SK-N-SH (cell line): Measurements from ENCODE around the gene EIF5. TPM values are rescaled to one million over a fixed set of nuclear protein-coding genes. Genes with fewer than 3 reads are reported as not detected.

ENCODE experiments used
- CTCF ChIA-PET: fragments of 300-600, 350-600 bp; formaldehyde crosslinking; extraction: SDS; loops from one replicate; lab custom pipeline; 2021; lab: Yijun Ruan, JAX
- POLR2A ChIA-PET: fragments of 350-600 bp; sonication (Branson Sonifier 250); formaldehyde crosslinking; extraction: SDS; loops from one replicate; lab custom pipeline; 2020; ENCODE audit warnings: antibody characterized with exemption, inconsistent platforms; lab: Yijun Ruan, JAX
- DNase-seq: peaks from one replicate; pipeline ENCODE4 v3.0.0; 2012
- H2AFZ ChIP-seq: fragments of 200-600 bp; sonication (generic); 2 replicates; pipeline ENCODE4 v1.8.1; 2016; ENCODE audit warnings: antibody characterized with exemption, mild to moderate bottlenecking, low read depth
- H3F3A ChIP-seq: fragments of 200-600 bp; sonication (generic); replicated peaks from 2 replicates; pipeline ENCODE3; 2016; ENCODE audit warnings: antibody characterized with exemption, mild to moderate bottlenecking; ENCODE audit not compliant: insufficient read depth
- H3K27ac ChIP-seq, 2 experiments: fragments of 200-500 bp in 1 of 2; fragments of 200-600 bp in 1 of 2; sonication (Bioruptor generic) in 1 of 2; sonication (generic), shearing (Covaris generic) in 1 of 2; 2 replicates each; pipeline versions ENCODE4 v1.5.1 to v1.6.1; 2014 to 2016; ENCODE audit warnings: low read depth in 2 of 2, inconsistent platforms in 1 of 2, low read length in 1 of 2, mild to moderate bottlenecking in 1 of 2, mixed read lengths in 1 of 2
- H3K27me3 ChIP-seq: fragments of 200-600 bp; sonication (generic), shearing (Covaris generic); 2 replicates; pipeline ENCODE4 v1.6.1; 2016; ENCODE audit warnings: mixed run types; ENCODE audit not compliant: insufficient read depth
- H3K36me3 ChIP-seq, 2 experiments: fragments of 200-500 bp in 1 of 2; fragments of 200-600 bp in 1 of 2; sonication (Bioruptor generic) in 1 of 2; sonication (generic) in 1 of 2; replicated peaks in 1 of 2; 2 replicates each; pipeline versions ENCODE3 to v1.5.1; 2014 to 2016; ENCODE audit warnings: low read length in 1 of 2, mild to moderate bottlenecking in 1 of 2; ENCODE audit not compliant: insufficient read depth in 2 of 2, control insufficient read depth in 1 of 2
- H3K4me1 ChIP-seq, 2 experiments: fragments of 200-500 bp in 1 of 2; fragments of 200-600 bp in 1 of 2; sonication (Bioruptor generic) in 1 of 2; sonication (generic), shearing (Covaris generic) in 1 of 2; 2 replicates each; pipeline versions ENCODE4 v1.5.1 to v1.6.1; 2014 to 2016; ENCODE audit warnings: low read depth in 1 of 2, low read length in 1 of 2, mixed run types in 1 of 2; ENCODE audit not compliant: insufficient read depth in 2 of 2, control insufficient read depth in 1 of 2
- H3K4me2 ChIP-seq: fragments of 200-600 bp; sonication (generic), shearing (Covaris generic); 2 replicates; pipeline ENCODE4 v1.6.1; 2017; ENCODE audit warnings: mixed run types
- H3K4me3 ChIP-seq, 2 experiments: fragments of 200-500 bp in 1 of 2; fragments of 200-600 bp in 1 of 2; sonication (Bioruptor generic) in 1 of 2; sonication (generic), shearing (Covaris generic) in 1 of 2; 2 replicates each; pipeline versions ENCODE4 v1.5.1 to v1.8.1; 2014 to 2016; ENCODE audit warnings: low read depth in 2 of 2, inconsistent platforms in 1 of 2, low read length in 1 of 2, mild to moderate bottlenecking in 1 of 2, mixed read lengths in 1 of 2, moderate library complexity in 1 of 2
- H3K79me2 ChIP-seq: fragments of 200-600 bp; sonication (generic); 2 replicates; pipeline ENCODE4 v1.8.1; 2017; ENCODE audit warnings: mild to moderate bottlenecking; ENCODE audit not compliant: insufficient read depth
- H3K9ac ChIP-seq: fragments of 200-600 bp; sonication (generic); 2 replicates; pipeline ENCODE4 v1.6.1; 2017; ENCODE audit warnings: mixed run types
- H3K9me2 ChIP-seq: fragments of 200-600 bp; sonication (generic); 2 replicates; pipeline ENCODE4 v1.6.1; 2017; ENCODE audit warnings: mixed run types
- H3K9me3 ChIP-seq: fragments of 200-600 bp; sonication (generic); 2 replicates; pipeline ENCODE4 v1.6.1; 2017; ENCODE audit warnings: mixed run types, mild to moderate bottlenecking, moderate library complexity
- H4K20me1 ChIP-seq: fragments of 200-600 bp; sonication (generic); 2 replicates; pipeline ENCODE4 v1.6.1; 2017; ENCODE audit warnings: mild to moderate bottlenecking, mixed run types; ENCODE audit not compliant: insufficient read depth
- CHD2 ChIP-seq: fragments of 150-350 bp; IDR thresholded peaks from 2 replicates; pipeline ENCODE4 v1.6.1; 2018; ENCODE audit warnings: low read length; ENCODE audit not compliant: partially characterized antibody
- ELF1 ChIP-seq: IDR thresholded peaks from 2 replicates; pipeline ENCODE4 v1.4.0; 2012
- EP300 ChIP-seq, 2 experiments: IDR thresholded peaks; 2 replicates each; pipeline versions ENCODE4 v1.4.0 to v1.6.1; 2012; ENCODE audit warnings: borderline replicate concordance in 1 of 2, low read depth in 1 of 2, low read length in 1 of 2
- EZH2phosphoT487 ChIP-seq: fragments of 200-600 bp; sonication (generic); IDR thresholded peaks from 2 replicates; pipeline ENCODE4 v1.6.1; 2017; ENCODE audit warnings: low read depth, mixed run types, mild to moderate bottlenecking, antibody characterized with exemption, moderate library complexity, borderline replicate concordance
- FOSL2 ChIP-seq: IDR thresholded peaks from 2 replicates; pipeline ENCODE4 v1.4.0; 2012; ENCODE audit warnings: low read depth, mild to moderate bottlenecking, moderate library complexity, borderline replicate concordance
- GATA2 ChIP-seq: sonication (generic); formaldehyde crosslinking; IDR thresholded peaks from 2 replicates; pipeline ENCODE4 v1.5.0; 2020; ENCODE audit warnings: mild to moderate bottlenecking, missing genetic modification reagents
- JUND ChIP-seq: IDR thresholded peaks from 2 replicates; pipeline ENCODE4 v1.4.0; 2012
- MEF2A ChIP-seq: IDR thresholded peaks from 2 replicates; pipeline ENCODE4 v1.4.0; 2012; ENCODE audit warnings: low read depth, borderline replicate concordance
- RAD21 ChIP-seq: IDR thresholded peaks from 2 replicates; pipeline ENCODE4 v1.6.1; 2012; ENCODE audit warnings: mild to moderate bottlenecking, low read length
- RCOR1 ChIP-seq: fragments of 150-350 bp; IDR thresholded peaks from 2 replicates; pipeline ENCODE4 v1.6.1; 2017; ENCODE audit warnings: antibody characterized with exemption, low read length
- REST ChIP-seq: IDR thresholded peaks from 2 replicates; pipeline ENCODE4 v1.6.1; 2012; ENCODE audit warnings: mild to moderate bottlenecking, low read depth, low read length, moderate library complexity
- RFX5 ChIP-seq: IDR thresholded peaks from 2 replicates; pipeline ENCODE4 v1.6.1; 2012; ENCODE audit warnings: mild to moderate bottlenecking, improper control_type of control experiment, low read length
- SIN3A ChIP-seq: IDR thresholded peaks from 2 replicates; pipeline ENCODE4 v1.6.1; 2012; ENCODE audit warnings: low read depth, mild to moderate bottlenecking, low read length, moderate library complexity, borderline replicate concordance
- SMC3 ChIP-seq: IDR thresholded peaks from 2 replicates; pipeline ENCODE4 v1.6.1; 2012; ENCODE audit warnings: low read depth, low read length, improper control_type of control experiment
- TAF1 ChIP-seq: IDR thresholded peaks from 2 replicates; pipeline ENCODE4 v1.6.1; 2012; ENCODE audit warnings: low read depth, mild to moderate bottlenecking, low read length, moderate library complexity, borderline replicate concordance
- TCF12 ChIP-seq: IDR thresholded peaks from 2 replicates; pipeline ENCODE4 v1.4.0; 2012
- TEAD4 ChIP-seq: IDR thresholded peaks from 2 replicates; pipeline ENCODE4 v1.4.0; 2012; ENCODE audit warnings: mild to moderate bottlenecking, borderline replicate concordance; ENCODE audit not compliant: insufficient read depth
- YY1 ChIP-seq: IDR thresholded peaks from 2 replicates; pipeline ENCODE4 v1.4.0; 2012; ENCODE audit warnings: low read depth, mild to moderate bottlenecking
- WGBS: methylation state at CpG from one replicate; pipeline ENCODE4 v1.1.6; 2017; ENCODE audit warnings: low lambda C conversion rate; 5-methylcytosine and 5-hydroxymethylcytosine counted together
- polyA plus RNA-seq, 3 experiments: library from polyadenylated mRNA; depleted of rRNA; stranded (reverse); fragments of >200 nt; gene quantifications; 2 replicates each; pipeline ENCODE4 v1.2.3, GENCODE V29; 2012
- TF ChIP-seq, protein P1 (sequence below): fragments of 200-600 bp; sonication (generic); IDR thresholded peaks from 2 replicates; pipeline ENCODE4 v1.6.1; 2017; ENCODE audit warnings: antibody characterized with exemption, mild to moderate bottlenecking, moderate library complexity
- TF ChIP-seq, protein P2 (sequence below): fragments of 150-350 bp; IDR thresholded peaks from 2 replicates; pipeline ENCODE4 v1.6.1; 2016; ENCODE audit warnings: mild to moderate bottlenecking, low read depth, low read length

Gene EIF5
- polyA plus RNA-seq, 1 of the 3 experiments (the other 2 are of a cell fraction): 127 TPM

GRCh38 chr14:103294091-103294490, 39.9 kb upstream of the EIF5 start:
- Histone ChIP-seq H3K4me1 (no peaks in the 10 kb centered on the region), H3K9me3 (no peaks in the 10 kb centered on the region), H3K9ac (no peak overlapping the region), H3K36me3 (no peaks in the 10 kb centered on the region), H3F3A (no peaks in the 10 kb centered on the region), H3K27ac (no peak overlapping the region), H2AFZ (no peak overlapping the region), H3K27me3 (no peaks in the 10 kb centered on the region; the same call in 1 of the 2 replicates), H3K4me3 (no peak overlapping the region), H3K9me2 (no peaks in the 10 kb centered on the region), H3K4me2 (no peak overlapping the region), H4K20me1 (no peaks in the 10 kb centered on the region), H3K79me2 (no peaks in the 10 kb centered on the region)
- TF ChIP-seq EP300 (IDR thresholded peaks at IDR 0.05; ENCODE audit: borderline replicate concordance in 1 of 2, low read depth in 1 of 2, low read length in 1 of 2) (no peak), YY1 (no peak), JUND (no peak), FOSL2 (no peak), RAD21 (no peak), ELF1 (no peak), EZH2phosphoT487 (no peak), SMC3 (no peak), TAF1 (no peak), REST (no peak), GATA2 (CRISPR knock-in tag) (no peak), TEAD4 (no peak), CHD2 (no peak), SIN3A (no peak), MEF2A (no peak), RCOR1 (no peak), TCF12 (no peak), RFX5 (no peak)
- TF ChIP-seq, protein P1, sequence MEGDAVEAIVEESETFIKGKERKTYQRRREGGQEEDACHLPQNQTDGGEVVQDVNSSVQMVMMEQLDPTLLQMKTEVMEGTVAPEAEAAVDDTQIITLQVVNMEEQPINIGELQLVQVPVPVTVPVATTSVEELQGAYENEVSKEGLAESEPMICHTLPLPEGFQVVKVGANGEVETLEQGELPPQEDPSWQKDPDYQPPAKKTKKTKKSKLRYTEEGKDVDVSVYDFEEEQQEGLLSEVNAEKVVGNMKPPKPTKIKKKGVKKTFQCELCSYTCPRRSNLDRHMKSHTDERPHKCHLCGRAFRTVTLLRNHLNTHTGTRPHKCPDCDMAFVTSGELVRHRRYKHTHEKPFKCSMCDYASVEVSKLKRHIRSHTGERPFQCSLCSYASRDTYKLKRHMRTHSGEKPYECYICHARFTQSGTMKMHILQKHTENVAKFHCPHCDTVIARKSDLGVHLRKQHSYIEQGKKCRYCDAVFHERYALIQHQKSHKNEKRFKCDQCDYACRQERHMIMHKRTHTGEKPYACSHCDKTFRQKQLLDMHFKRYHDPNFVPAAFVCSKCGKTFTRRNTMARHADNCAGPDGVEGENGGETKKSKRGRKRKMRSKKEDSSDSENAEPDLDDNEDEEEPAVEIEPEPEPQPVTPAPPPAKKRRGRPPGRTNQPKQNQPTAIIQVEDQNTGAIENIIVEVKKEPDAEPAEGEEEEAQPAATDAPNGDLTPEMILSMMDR: no peak
- TF ChIP-seq, protein P2, sequence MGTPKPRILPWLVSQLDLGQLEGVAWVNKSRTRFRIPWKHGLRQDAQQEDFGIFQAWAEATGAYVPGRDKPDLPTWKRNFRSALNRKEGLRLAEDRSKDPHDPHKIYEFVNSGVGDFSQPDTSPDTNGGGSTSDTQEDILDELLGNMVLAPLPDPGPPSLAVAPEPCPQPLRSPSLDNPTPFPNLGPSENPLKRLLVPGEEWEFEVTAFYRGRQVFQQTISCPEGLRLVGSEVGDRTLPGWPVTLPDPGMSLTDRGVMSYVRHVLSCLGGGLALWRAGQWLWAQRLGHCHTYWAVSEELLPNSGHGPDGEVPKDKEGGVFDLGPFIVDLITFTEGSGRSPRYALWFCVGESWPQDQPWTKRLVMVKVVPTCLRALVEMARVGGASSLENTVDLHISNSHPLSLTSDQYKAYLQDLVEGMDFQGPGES: no peak
- ChIA-PET POLR2A (no interaction called here), CTCF (interaction anchor here (1.0 to 10.7 kb wide), 9 partner anchors 13 to 218 kb away, joined by 4 to 250 read pairs (median 12); no protein-coding TSS in a partner anchor)
- peak; percentile 12 for DNase-seq
- WGBS: 73% methylated on average over 8 of the region's 11 CpGs
